ENCODE data around the gene OFD1.

- peak in 1 of 2 donors; percentile 24 for TF ChIP-seq CTCF (IDR thresholded peaks at IDR 0.05; ENCODE audit: extremely low read depth in 1 of 2, insufficient read depth in 1 of 2, low read depth in 1 of 2, low read length in 2 of 2)
- TF ChIP-seq POLR2A (IDR thresholded peaks at IDR 0.05; ENCODE audit: low read depth, low read length), result no peak
- TF ChIP-seq EZH2 (IDR thresholded peaks at IDR 0.05; ENCODE audit: borderline replicate concordance, low read depth, low read length, severe bottlenecking), result no peak
- TF ChIP-seq POLR2AphosphoS5 (IDR thresholded peaks at IDR 0.05; ENCODE audit: insufficient read depth, low read depth, low read length), result no peak
- no peak for TF ChIP-seq JUN (IDR thresholded peaks at IDR 0.05; ENCODE audit: borderline replicate concordance, insufficient read depth, insufficient read length, low read depth)
Observed at GRCh38 chrX:13764765-13765164, 30.2 kb downstream of the OFD1 start.
